Activated B cell treated with CpG ODN at 0.5 μM for 24 hours (primary cell): ENCODE data around the gene DLAT. TPM values are rescaled to one million over a fixed set of nuclear protein-coding genes. Genes with fewer than 3 reads are reported as not detected.

Source experiments
- ATAC-seq: fragments of 200-7000 bp; cut with Tn5 transposase; one replicate; pipeline ENCODE4 v1.10.0; 2021; ENCODE audit warnings: low read depth, mild to moderate bottlenecking, moderate library complexity
- CTCF ChIA-PET: fragments of 350-600 bp; sonication (Branson Sonifier 250); formaldehyde crosslinking; loops from one replicate; lab custom pipeline; 2021; ENCODE audit warnings: antibody characterized with exemption; lab: Charles Lee
- POLR2A ChIA-PET: fragments of 350-600 bp; sonication (Branson Sonifier 250); formaldehyde crosslinking; loops from one replicate; lab custom pipeline; 2021; ENCODE audit warnings: antibody characterized with exemption; lab: Charles Lee
- DNase-seq: peaks from one replicate; pipeline ENCODE4 v3.0.0; 2022
- H3K27ac Mint-ChIP-seq: one replicate; pipeline ENCODE4 v1.8.0; 2020; ENCODE audit warnings: mixed read lengths
- H3K27me3 Mint-ChIP-seq: one replicate; pipeline ENCODE4 v1.8.0; 2021; ENCODE audit warnings: mixed read lengths
- H3K36me3 Mint-ChIP-seq: one replicate; pipeline ENCODE4 v1.8.0; 2021; ENCODE audit warnings: low read depth, mixed read lengths
- H3K4me1 Mint-ChIP-seq: one replicate; pipeline ENCODE4 v1.8.0; 2021; ENCODE audit warnings: mixed read lengths
- H3K4me3 Mint-ChIP-seq: one replicate; pipeline ENCODE4 v1.8.0; 2020; ENCODE audit warnings: mild to moderate bottlenecking, mixed read lengths
- H3K9me3 Mint-ChIP-seq: one replicate; pipeline ENCODE4 v1.8.0; 2020; ENCODE audit warnings: mixed read lengths
- intact Hi-C: fragments of 100-400 bp; cut with micrococcal nuclease; formaldehyde crosslinking; loops from one replicate; pipeline ENCODE4 v1.15.1; 2024
- total RNA-seq: library from RNA; stranded (reverse); gene quantifications from 2 replicates; pipeline ENCODE4 v1.2.3, GENCODE V29; 2022
- TF ChIP-seq, protein P1 (sequence below): fragments of 200-600 bp; IDR thresholded peaks from one replicate; pipeline ENCODE4 v1.8.0; 2022; ENCODE audit warnings: antibody characterized with exemption, mild to moderate bottlenecking

The DLAT gene
- total RNA-seq, 1 donor from 2014 or later, result 31.5 TPM

- CTCF ChIA-PET, result no interaction called here
- TF ChIP-seq, protein P1, sequence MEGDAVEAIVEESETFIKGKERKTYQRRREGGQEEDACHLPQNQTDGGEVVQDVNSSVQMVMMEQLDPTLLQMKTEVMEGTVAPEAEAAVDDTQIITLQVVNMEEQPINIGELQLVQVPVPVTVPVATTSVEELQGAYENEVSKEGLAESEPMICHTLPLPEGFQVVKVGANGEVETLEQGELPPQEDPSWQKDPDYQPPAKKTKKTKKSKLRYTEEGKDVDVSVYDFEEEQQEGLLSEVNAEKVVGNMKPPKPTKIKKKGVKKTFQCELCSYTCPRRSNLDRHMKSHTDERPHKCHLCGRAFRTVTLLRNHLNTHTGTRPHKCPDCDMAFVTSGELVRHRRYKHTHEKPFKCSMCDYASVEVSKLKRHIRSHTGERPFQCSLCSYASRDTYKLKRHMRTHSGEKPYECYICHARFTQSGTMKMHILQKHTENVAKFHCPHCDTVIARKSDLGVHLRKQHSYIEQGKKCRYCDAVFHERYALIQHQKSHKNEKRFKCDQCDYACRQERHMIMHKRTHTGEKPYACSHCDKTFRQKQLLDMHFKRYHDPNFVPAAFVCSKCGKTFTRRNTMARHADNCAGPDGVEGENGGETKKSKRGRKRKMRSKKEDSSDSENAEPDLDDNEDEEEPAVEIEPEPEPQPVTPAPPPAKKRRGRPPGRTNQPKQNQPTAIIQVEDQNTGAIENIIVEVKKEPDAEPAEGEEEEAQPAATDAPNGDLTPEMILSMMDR, result no peak
These were observed 32.0 kb downstream of the DLAT start for GRCh38 chr11:112057170-112057569.

GRCh38 chr11:112058103-112058502, 32.9 kb downstream of the DLAT start:
- H3K4me1 Mint-ChIP-seq, result no peaks in the 10 kb centered on the region
- intact Hi-C loops, result no loop called here
- CTCF ChIA-PET, result no interaction called here

More at GRCh38 chr11:112057170-112057569, 32.0 kb downstream of the DLAT start:
- H3K27ac Mint-ChIP-seq, result no peak overlapping the region
- H3K36me3 Mint-ChIP-seq, result peaks cover 69% of the 10 kb centered on the region
- no peak for ATAC-seq
- POLR2A ChIA-PET, result no interaction called here
- H3K4me3 Mint-ChIP-seq, result no peak overlapping the region
- no peaks in the 10 kb centered on the region for H3K9me3 Mint-ChIP-seq
- no peaks in the 10 kb centered on the region for H3K27me3 Mint-ChIP-seq
- H3K4me1 Mint-ChIP-seq, result peaks cover 3% of the 10 kb centered on the region
- intact Hi-C loops, result no loop called here
- DNase-seq, result no peak

DNA sequence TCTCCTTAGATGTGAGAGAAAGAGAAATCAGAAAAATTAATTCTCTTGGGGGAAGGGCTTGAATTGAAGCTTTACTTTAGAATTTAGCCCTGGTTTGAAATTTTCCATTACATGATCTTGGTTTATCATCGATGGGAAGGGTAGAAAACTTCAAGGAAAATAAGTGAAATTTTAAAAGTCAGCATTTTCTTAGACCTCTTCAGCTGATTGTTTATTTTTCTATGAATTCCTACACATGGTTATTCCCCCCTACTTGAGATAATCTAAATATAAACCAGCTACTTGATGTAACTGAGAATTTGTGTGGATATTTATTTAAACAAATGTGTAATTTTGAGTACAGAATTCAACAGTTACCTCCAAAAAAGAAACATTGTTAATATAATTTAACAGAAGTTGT, 37.7 kb downstream of the DLAT start:
- H3K27me3 Mint-ChIP-seq, result no peaks in the 10 kb centered on the region
- H3K36me3 Mint-ChIP-seq, result peaks cover 44% of the 10 kb centered on the region
- TF ChIP-seq, protein P1, result no peak
- CTCF ChIA-PET, result no interaction called here
- ATAC-seq (no peak), DNase-seq (no peak)
- H3K27ac Mint-ChIP-seq, result no peak overlapping the region
- no peak overlapping the region for H3K4me3 Mint-ChIP-seq
- intact Hi-C loops, result no loop called here
- no peaks in the 10 kb centered on the region for H3K4me1 Mint-ChIP-seq
- H3K9me3 Mint-ChIP-seq, result no peaks in the 10 kb centered on the region
- POLR2A ChIA-PET, result no interaction called here

More at GRCh38 chr11:112058103-112058502, 32.9 kb downstream of the DLAT start:
- DNase-seq (no peak), ATAC-seq (no peak)
- H3K36me3 Mint-ChIP-seq, result peaks cover 72% of the 10 kb centered on the region
- no peak overlapping the region for H3K27ac Mint-ChIP-seq
- no peak overlapping the region for H3K4me3 Mint-ChIP-seq
- no peaks in the 10 kb centered on the region for H3K27me3 Mint-ChIP-seq
- POLR2A ChIA-PET, result interaction anchor here (1.1 kb wide), 1 partner anchor 10 kb away, joined by 7 read pairs; no protein-coding TSS in a partner anchor
- TF ChIP-seq, protein P1, result no peak
- no peaks in the 10 kb centered on the region for H3K9me3 Mint-ChIP-seq

DNA sequence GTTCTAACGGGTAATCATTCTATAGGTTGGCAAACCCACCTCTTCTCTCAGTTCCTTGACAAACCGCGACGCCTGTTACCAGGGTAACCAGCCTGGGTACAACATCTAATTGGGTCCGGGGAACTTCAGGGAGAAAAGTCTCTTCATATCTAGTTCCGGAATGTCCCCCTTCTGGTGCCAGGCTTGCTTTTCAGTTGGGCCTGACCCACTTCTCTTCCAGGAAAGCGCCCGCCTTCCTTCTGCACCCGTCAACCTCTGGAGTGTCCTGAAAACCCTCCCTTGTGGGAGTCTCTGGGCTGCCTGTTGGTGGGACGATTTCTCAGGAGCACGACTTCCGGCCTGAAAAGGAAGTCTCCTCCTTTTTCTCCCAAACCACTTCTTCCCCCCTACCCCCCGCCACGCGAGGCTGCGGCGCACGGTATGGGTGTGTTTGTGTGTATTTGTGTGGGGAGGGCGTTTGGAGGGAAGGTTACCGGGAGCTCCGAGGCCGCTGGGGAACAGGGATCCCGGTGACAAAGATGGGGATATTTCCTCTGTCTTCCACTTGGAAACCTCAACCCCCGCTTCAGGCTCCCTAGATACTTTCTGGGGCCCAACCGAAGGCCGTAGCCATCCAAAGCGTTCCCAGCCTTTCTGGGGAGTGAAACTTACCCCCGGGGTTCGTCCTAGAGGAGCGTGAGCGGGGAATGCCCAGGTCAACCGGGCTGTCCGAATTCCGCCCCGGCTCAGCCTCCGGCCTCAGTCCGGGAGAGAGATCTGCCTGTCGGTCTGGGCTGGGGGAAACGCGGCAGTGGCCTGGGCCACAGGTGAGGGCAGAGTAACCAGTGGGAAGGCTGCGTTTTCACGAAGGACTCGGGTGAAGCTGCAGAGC, 49.0 kb downstream of the DLAT start, which contains the start of the genes NKAPD1 and PIH1D2:
Gene NKAPD1, plus strand, starts transcription at position 359 of the 871 bp plus-strand sequence. CDS start 1,276 bp downstream, outside the sequence.
Gene PIH1D2, minus strand, starts transcription at position 77 of the 871 bp plus-strand sequence. CDS start 843 bp downstream, outside the sequence.
- Mint-ChIP-seq H3K4me3 (peak within 1 kb of the TSS; percentile 96), H3K27me3 (no peaks in the 10 kb centered on the region), H3K36me3 (peaks cover 36% of the 10 kb centered on the region), H3K4me1 (peaks cover 25% of the 10 kb centered on the region), H3K9me3 (no peaks in the 10 kb centered on the region), H3K27ac (peak within 1 kb of the TSS; percentile 95)
- ATAC-seq (peak; percentile 92), DNase-seq (peak; percentile 69)
- TF ChIP-seq, protein P1, result no peak
- intact Hi-C loops, result loop anchor here (1.0 to 10.0 kb wide), 6 partner anchors 12 to 1701 kb away; partner anchors contain the start of genes CFAP68, CLDN25, DLAT and FDXACB1
- POLR2A ChIA-PET, result interaction anchor here (0.8 to 2.3 kb wide), 7 partner anchors 9 to 147 kb away, joined by 3 to 14 read pairs (median 3); partner anchors contain the start of genes SDHD and TIMM8B
- CTCF ChIA-PET, result no interaction called here

DNA sequence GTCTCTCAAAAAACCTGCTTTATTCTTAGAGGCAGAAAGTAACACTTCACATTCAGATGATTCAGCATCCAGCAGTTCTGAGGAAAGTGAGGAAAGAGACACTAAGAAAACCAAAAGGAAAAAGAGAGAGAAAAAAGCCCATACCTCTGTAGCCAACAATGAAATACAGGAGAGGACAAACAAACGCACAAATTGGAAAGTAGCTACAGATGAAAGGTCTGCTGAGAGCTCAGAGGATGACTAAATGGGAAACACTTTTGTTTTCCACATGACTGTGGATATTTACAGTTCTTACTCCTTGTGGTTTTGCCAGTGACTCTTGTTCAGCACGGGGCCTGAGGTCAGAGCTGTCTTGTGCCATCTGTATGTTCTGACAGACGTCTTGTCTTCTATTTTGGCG, 57.5 kb downstream of the DLAT start:
- no peak overlapping the region for H3K4me3 Mint-ChIP-seq
- intact Hi-C loops, result no loop called here
- no peaks in the 10 kb centered on the region for H3K9me3 Mint-ChIP-seq
- DNase-seq (no peak), ATAC-seq (no peak)
- no peak overlapping the region for H3K27ac Mint-ChIP-seq
- H3K36me3 Mint-ChIP-seq, result peaks cover 86% of the 10 kb centered on the region
- TF ChIP-seq, protein P1, result no peak
- H3K4me1 Mint-ChIP-seq, result peaks cover 27% of the 10 kb centered on the region
- POLR2A ChIA-PET, result interaction anchor here (1.1 kb wide), 1 partner anchor 8 kb away, joined by 3 read pairs; the partner anchor contains the start of genes NKAPD1 and PIH1D2
- CTCF ChIA-PET, result no interaction called here
- no peaks in the 10 kb centered on the region for H3K27me3 Mint-ChIP-seq
